ENCODE measurements around the gene ADAMTS18.

ADAMTS18 gene

DNA sequence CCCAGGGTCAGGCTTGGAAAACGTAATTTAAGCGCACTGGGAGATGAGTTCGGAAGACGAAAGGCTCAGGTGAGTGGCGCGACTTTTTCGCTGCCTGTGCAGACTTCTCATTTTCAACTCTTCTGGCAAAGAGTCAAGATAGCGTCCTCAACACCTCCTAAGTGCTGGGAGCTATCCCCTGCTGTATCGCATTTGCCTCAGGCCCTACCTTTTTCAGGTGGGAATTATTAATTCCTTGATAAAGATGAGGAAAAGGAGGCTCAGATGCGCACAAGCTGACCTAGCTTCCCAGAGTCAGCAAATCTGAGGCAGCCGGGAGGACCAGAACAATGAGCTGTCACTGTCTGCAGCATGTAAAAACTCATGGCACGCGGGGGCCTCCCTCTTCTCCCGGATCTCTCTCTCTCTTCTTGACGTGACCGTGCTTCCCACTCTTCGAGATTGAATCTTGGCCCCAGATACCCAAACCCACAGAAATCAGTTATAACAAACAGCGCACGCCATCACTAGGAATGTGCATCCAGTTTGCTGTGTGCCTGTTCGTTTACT, 512 bp upstream of the ADAMTS18 start:
- TF ChIP-seq CTCF (IDR thresholded peaks at IDR 0.05; ENCODE audit: low read depth, low read length, missing control alignments): no peak
- DNase-seq (ENCODE audit: extremely low read depth, low read depth): no peak
- no peak overlapping the region for H3K4me3 ChIP-seq (replicated peaks; ENCODE audit: low read depth, low read length)

- no peak overlapping the region for H3K4me3 ChIP-seq (replicated peaks; ENCODE audit: low read depth, low read length)
- no peak for DNase-seq (ENCODE audit: extremely low read depth, low read depth)
- TF ChIP-seq CTCF (IDR thresholded peaks at IDR 0.05; ENCODE audit: low read depth, low read length, missing control alignments): no peak
These were observed 758 bp downstream of the ADAMTS18 start for GRCh38 chr16:77434022-77434529.

GRCh38 chr16:77433146-77433545, 1.7 kb downstream of the ADAMTS18 start:
- TF ChIP-seq CTCF (IDR thresholded peaks at IDR 0.05; ENCODE audit: low read depth, low read length, missing control alignments): no peak
- no peak overlapping the region for H3K4me3 ChIP-seq (replicated peaks; ENCODE audit: low read depth, low read length)
- DNase-seq (ENCODE audit: extremely low read depth, low read depth): no peak

GRCh38 chr16:77432264-77432663, 2.6 kb downstream of the ADAMTS18 start:
- no peak for DNase-seq (ENCODE audit: extremely low read depth, low read depth)
- no peak for TF ChIP-seq CTCF (IDR thresholded peaks at IDR 0.05; ENCODE audit: low read depth, low read length, missing control alignments)
- H3K4me3 ChIP-seq (replicated peaks; ENCODE audit: low read depth, low read length): no peak overlapping the region

- no peak overlapping the region for H3K4me3 ChIP-seq (replicated peaks; ENCODE audit: low read depth, low read length)
- DNase-seq (ENCODE audit: extremely low read depth, low read depth): no peak
- no peak for TF ChIP-seq CTCF (IDR thresholded peaks at IDR 0.05; ENCODE audit: low read depth, low read length, missing control alignments)
These were observed 3.8 kb downstream of the ADAMTS18 start for GRCh38 chr16:77430787-77431585.

GRCh38 chr16:77430360-77430759, 4.5 kb downstream of the ADAMTS18 start:
- H3K4me3 ChIP-seq (replicated peaks; ENCODE audit: low read depth, low read length): no peak overlapping the region
- TF ChIP-seq CTCF (IDR thresholded peaks at IDR 0.05; ENCODE audit: low read depth, low read length, missing control alignments): no peak
- DNase-seq (ENCODE audit: extremely low read depth, low read depth): no peak
